CD14-positive monocyte (primary cell): ENCODE results near the gene HMCN2. TPM values are rescaled to one million over a fixed set of nuclear protein-coding genes. Genes with fewer than 3 reads are reported as not detected.
A peak's percentile ranks its signal among the peaks of the same experiment; 100 is the strongest.

Experiments
- DNase-seq, 3 donors: peaks; one replicate each; pipeline ENCODE4 v3.0.0-alpha.2; 2011 to 2022
- H2AFZ ChIP-seq: 2 replicates; pipeline ENCODE4 v1.6.0; 2012; ENCODE audit warnings: mild to moderate bottlenecking, low read depth, low read length, inconsistent platforms; ENCODE audit not compliant: insufficient read depth, poor library complexity, severe bottlenecking
- H3K27ac ChIP-seq, 2 donors: 1 replicate in 1 of 2; 2 replicates in 1 of 2; pipeline ENCODE4 v1.5.1; 2012 to 2013; ENCODE audit warnings: low read length in 2 of 2, control low read depth in 1 of 2, inconsistent platforms in 1 of 2, low read depth in 1 of 2, mild to moderate bottlenecking in 1 of 2
- H3K27me3 ChIP-seq, 2 donors: one replicate each; pipeline versions ENCODE4 v1.6.0 to v1.6.1; 2011 to 2013; ENCODE audit warnings: low read length in 2 of 2; ENCODE audit not compliant: control insufficient read depth in 2 of 2, insufficient read depth in 2 of 2
- H3K36me3 ChIP-seq, 2 donors: replicated peaks in 1 of 2; 1 replicate in 1 of 2; 2 replicates in 1 of 2; pipeline versions ENCODE4 v1.5.1 to v1.6.1; 2012 to 2013; ENCODE audit warnings: low read length in 2 of 2, control low read depth in 1 of 2, inconsistent platforms in 1 of 2, mild to moderate bottlenecking in 1 of 2; ENCODE audit not compliant: insufficient read depth in 2 of 2, control insufficient read depth in 1 of 2
- H3K4me1 ChIP-seq, 2 donors: 1 replicate in 1 of 2; 2 replicates in 1 of 2; pipeline versions ENCODE4 v1.5.1 to v1.6.1; 2012 to 2013; ENCODE audit warnings: low read length in 2 of 2, control low read depth in 1 of 2, inconsistent platforms in 1 of 2, mild to moderate bottlenecking in 1 of 2, moderate library complexity in 1 of 2; ENCODE audit not compliant: insufficient read depth in 2 of 2, control insufficient read depth in 1 of 2
- H3K4me2 ChIP-seq: replicated peaks from 2 replicates; pipeline ENCODE3; 2012; ENCODE audit warnings: low read length, moderate library complexity, mild to moderate bottlenecking; ENCODE audit not compliant: poor library complexity, severe bottlenecking; ENCODE audit errors: extremely low read depth
- H3K4me3 ChIP-seq, 3 experiments: fragments of 200-600 bp in 1 of 3; sonication (generic) in 1 of 3; replicated peaks in 1 of 3; 1 replicate in 2 of 3; 2 replicates in 1 of 3; pipeline ENCODE4 v1.5.1; 2011 to 2013; ENCODE audit warnings: low read length in 3 of 3, mild to moderate bottlenecking in 3 of 3, control low read depth in 2 of 3, low read depth in 2 of 3, inconsistent platforms in 1 of 3, moderate library complexity in 1 of 3
- H3K79me2 ChIP-seq: 2 replicates; pipeline ENCODE4 v1.6.0; 2012; ENCODE audit warnings: mild to moderate bottlenecking, control low read depth, inconsistent platforms, low read length, moderate library complexity; ENCODE audit not compliant: insufficient read depth
- H3K9ac ChIP-seq: 2 replicates; pipeline ENCODE4 v1.6.0; 2017; ENCODE audit warnings: low read length, mild to moderate bottlenecking; ENCODE audit not compliant: insufficient read depth, poor library complexity, severe bottlenecking
- H3K9me3 ChIP-seq, 2 donors: replicated peaks in 1 of 2; 1 replicate in 1 of 2; 2 replicates in 1 of 2; pipeline versions ENCODE4 v1.5.1 to v1.6.1; 2012 to 2013; ENCODE audit warnings: low read length in 2 of 2, control low read depth in 1 of 2; ENCODE audit not compliant: control insufficient read depth in 1 of 2, insufficient read depth in 1 of 2
- H4K20me1 ChIP-seq: 2 replicates; pipeline ENCODE4 v1.6.0; 2012; ENCODE audit warnings: mild to moderate bottlenecking, low read length, control low read depth, moderate library complexity; ENCODE audit not compliant: insufficient read depth
- H3K27ac Mint-ChIP-seq, 7 donors: one replicate each; pipeline ENCODE4 v1.8.0; 2020; ENCODE audit warnings: mild to moderate bottlenecking in 7 of 7, mixed read lengths in 7 of 7, moderate library complexity in 6 of 7, inconsistent platforms in 2 of 7
- H3K27me3 Mint-ChIP-seq, 3 donors: one replicate each; pipeline ENCODE4 v1.8.0; 2021 to 2022; ENCODE audit warnings: low read depth in 3 of 3, mild to moderate bottlenecking in 3 of 3, mixed read lengths in 3 of 3, moderate library complexity in 3 of 3, inconsistent platforms in 1 of 3
- H3K36me3 Mint-ChIP-seq, 2 donors: one replicate each; pipeline ENCODE4 v1.8.0; 2020; ENCODE audit warnings: mixed read lengths in 2 of 2, inconsistent platforms in 1 of 2, mild to moderate bottlenecking in 1 of 2
- H3K4me1 Mint-ChIP-seq: one replicate; pipeline ENCODE4 v1.8.0; 2020; ENCODE audit warnings: mild to moderate bottlenecking, mixed read lengths
- H3K4me3 Mint-ChIP-seq, 2 donors: one replicate each; pipeline ENCODE4 v1.8.0; 2020; ENCODE audit warnings: mild to moderate bottlenecking in 2 of 2, mixed read lengths in 2 of 2, moderate library complexity in 1 of 2
- H3K9me3 Mint-ChIP-seq, 7 donors: one replicate each; pipeline ENCODE4 v1.8.0; 2020 to 2022; ENCODE audit warnings: mixed read lengths in 7 of 7, mild to moderate bottlenecking in 6 of 7, moderate library complexity in 6 of 7, inconsistent platforms in 2 of 7
- WGBS: methylation state at CpG from one replicate; pipeline ENCODE4 v1.1.5; 2013; ENCODE audit warnings: missing lambda C conversion rate; ENCODE audit not compliant: insufficient coverage; 5-methylcytosine and 5-hydroxymethylcytosine counted together
- intact Hi-C, 2 donors: fragments of 100-400 bp; cut with micrococcal nuclease; formaldehyde crosslinking; loops; one replicate each; pipeline versions ENCODE4 v1.15.0 to v1.15.1; 2023
- polyA plus RNA-seq, 3 donors: library from polyadenylated mRNA; depleted of rRNA in 1 of 3; unstranded in 2 of 3; stranded (reverse) in 1 of 3; fragments of 300-500 nt in 2 of 3; fragments of >200 nt in 1 of 3; fragmentation: Illumina TruSeq in 2 of 3; gene quantifications; 1 replicate in 2 of 3; 2 replicates in 1 of 3; pipeline ENCODE4 v1.2.3, GENCODE V29; 2012 to 2021
- TF ChIP-seq, protein P1 (sequence below): fragments of 200-600 bp; IDR thresholded peaks from one replicate; pipeline ENCODE4 v1.8.0; 2022; ENCODE audit warnings: antibody characterized with exemption, mild to moderate bottlenecking

The HMCN2 gene
- polyA plus RNA-seq, 3 donors = not detected

DNA sequence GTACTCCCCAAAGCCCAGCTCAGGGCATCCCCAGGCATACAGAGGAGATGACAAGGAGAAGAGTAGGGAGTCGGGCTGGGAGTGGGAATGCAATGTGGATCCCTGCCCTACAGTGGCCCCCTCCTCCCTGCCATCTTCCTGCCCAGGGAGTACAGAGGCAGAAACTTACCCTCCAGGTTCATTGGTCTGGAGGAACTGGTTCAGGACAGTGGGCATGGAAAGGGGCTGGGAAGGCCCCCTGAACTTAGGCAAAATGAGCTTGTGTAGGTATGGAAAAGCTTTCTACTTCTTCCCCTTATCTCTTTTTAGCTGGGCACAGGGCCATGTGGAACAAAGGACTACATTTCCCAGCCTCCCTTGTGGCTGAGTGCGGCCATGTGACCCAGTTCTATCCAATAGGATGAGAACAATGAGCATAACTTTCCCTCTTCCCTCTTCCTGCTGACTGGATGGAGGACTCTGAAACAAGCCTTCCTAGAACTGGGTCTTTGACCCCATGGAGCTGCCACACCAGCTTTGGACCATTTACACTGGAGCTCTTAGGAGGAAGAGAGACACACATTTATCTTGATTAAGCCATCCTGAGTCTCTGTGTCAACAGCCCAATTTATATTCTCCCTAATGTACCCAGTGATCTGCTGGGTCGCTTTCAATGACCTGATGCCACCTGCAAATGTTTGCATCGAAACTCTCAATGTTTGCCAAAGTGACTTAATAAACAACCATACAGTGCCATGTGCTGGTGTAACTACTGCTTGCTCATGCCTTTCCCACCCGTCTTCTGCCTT is 25.0 kb upstream of the HMCN2 start:
- Histone ChIP-seq H3K36me3 (no peaks in the 10 kb centered on the region), H3K27me3 (no peaks in the 10 kb centered on the region), H3K4me2 (peak overlapping the region; percentile 29), H3K9me3 (no peaks in the 10 kb centered on the region), H2AFZ (peak overlapping the region; percentile 77), H3K9ac (no peak overlapping the region), H3K4me1 (peaks cover 5 to 19% of the 10 kb centered on the region in 2 donors), H4K20me1 (no peaks in the 10 kb centered on the region), H3K27ac (no peak overlapping the region), H3K4me3 (peak overlapping the region in 1 of 3 experiments; percentile 28), H3K79me2 (no peaks in the 10 kb centered on the region)
- DNase-seq = peak; percentile 56 to 81 (median 77)
- intact Hi-C loops = no loop called here
- Mint-ChIP-seq H3K27ac (peak overlapping the region in 3 of 7 donors; percentile 50 to 83 (median 51)), H3K36me3 (no peaks in the 10 kb centered on the region), H3K4me1 (peaks cover 18% of the 10 kb centered on the region), H3K27me3 (peaks cover 2 to 9% (median 7%) of the 10 kb centered on the region in 3 donors), H3K9me3 (peaks cover 0 to 2% (median 0%) of the 10 kb centered on the region in 7 donors), H3K4me3 (no peak overlapping the region)
- 78% methylated on average over 4 of the region's 5 CpGs for WGBS
- TF ChIP-seq, protein P1, sequence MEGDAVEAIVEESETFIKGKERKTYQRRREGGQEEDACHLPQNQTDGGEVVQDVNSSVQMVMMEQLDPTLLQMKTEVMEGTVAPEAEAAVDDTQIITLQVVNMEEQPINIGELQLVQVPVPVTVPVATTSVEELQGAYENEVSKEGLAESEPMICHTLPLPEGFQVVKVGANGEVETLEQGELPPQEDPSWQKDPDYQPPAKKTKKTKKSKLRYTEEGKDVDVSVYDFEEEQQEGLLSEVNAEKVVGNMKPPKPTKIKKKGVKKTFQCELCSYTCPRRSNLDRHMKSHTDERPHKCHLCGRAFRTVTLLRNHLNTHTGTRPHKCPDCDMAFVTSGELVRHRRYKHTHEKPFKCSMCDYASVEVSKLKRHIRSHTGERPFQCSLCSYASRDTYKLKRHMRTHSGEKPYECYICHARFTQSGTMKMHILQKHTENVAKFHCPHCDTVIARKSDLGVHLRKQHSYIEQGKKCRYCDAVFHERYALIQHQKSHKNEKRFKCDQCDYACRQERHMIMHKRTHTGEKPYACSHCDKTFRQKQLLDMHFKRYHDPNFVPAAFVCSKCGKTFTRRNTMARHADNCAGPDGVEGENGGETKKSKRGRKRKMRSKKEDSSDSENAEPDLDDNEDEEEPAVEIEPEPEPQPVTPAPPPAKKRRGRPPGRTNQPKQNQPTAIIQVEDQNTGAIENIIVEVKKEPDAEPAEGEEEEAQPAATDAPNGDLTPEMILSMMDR = no peak

DNA sequence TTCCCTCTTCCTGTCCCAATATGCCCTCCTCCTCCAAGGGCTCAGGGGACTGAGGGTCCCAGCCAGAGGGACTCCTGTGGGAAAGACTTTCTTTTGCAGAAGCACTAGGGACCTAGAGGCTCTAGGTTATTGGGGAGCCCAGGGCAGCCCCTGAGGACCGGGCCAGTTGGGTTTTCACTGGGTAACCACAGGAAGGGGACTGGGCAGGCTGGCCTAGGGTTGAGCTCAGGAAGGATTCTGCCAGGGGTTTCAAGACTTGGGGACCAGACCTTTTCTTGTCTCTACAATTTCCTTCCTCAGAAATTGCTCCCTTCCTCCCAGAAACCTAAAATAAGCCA is 24.4 kb upstream of the HMCN2 start:
- peak overlapping the region; percentile 29 for H3K4me2 ChIP-seq
- H3K27me3 ChIP-seq = no peaks in the 10 kb centered on the region
- Mint-ChIP-seq H3K36me3 (no peaks in the 10 kb centered on the region), H3K27me3 (peaks cover 2 to 10% (median 7%) of the 10 kb centered on the region in 3 donors), H3K4me1 (peaks cover 14% of the 10 kb centered on the region), H3K4me3 (no peak overlapping the region), H3K27ac (peak overlapping the region in 1 of 7 donors; percentile 50), H3K9me3 (peaks cover 0 to 2% (median 0%) of the 10 kb centered on the region in 7 donors)
- 100% methylated on average over 1 of the region's 1 CpG for WGBS
- H3K79me2 ChIP-seq = no peaks in the 10 kb centered on the region
- peaks cover 1 to 15% of the 10 kb centered on the region in 2 donors for H3K4me1 ChIP-seq
- H4K20me1 ChIP-seq = no peaks in the 10 kb centered on the region
- no peak overlapping the region for H3K4me3 ChIP-seq
- no peak for DNase-seq
- no peak overlapping the region for H3K27ac ChIP-seq
- TF ChIP-seq, protein P1 = no peak
- H3K9ac ChIP-seq = no peak overlapping the region
- intact Hi-C loops = no loop called here
- H3K36me3 ChIP-seq = no peaks in the 10 kb centered on the region
- H3K9me3 ChIP-seq = no peaks in the 10 kb centered on the region
- peak overlapping the region; percentile 77 for H2AFZ ChIP-seq
